ENCODE results near the gene IKZF1. TPM values are rescaled to one million over a fixed set of nuclear protein-coding genes. Genes with fewer than 3 reads are reported as not detected.

Gene IKZF1
- total RNA-seq, 1 donor from 2014 or later, result under 0.01 TPM

GRCh38 chr7:50353894-50354595 lies 49.5 kb downstream of the IKZF1 start:
- DNase-seq (ENCODE audit: low read depth, low spot score), result no peak

GRCh38 chr7:50355817-50356178 lies 51.3 kb downstream of the IKZF1 start:
- DNase-seq (ENCODE audit: low read depth, low spot score), result no peak

- DNase-seq (ENCODE audit: low read depth, low spot score), result no peak
Observed at GRCh38 chr7:50356212-50356944, 51.9 kb downstream of the IKZF1 start.

GRCh38 chr7:50356945-50357268 lies 52.4 kb downstream of the IKZF1 start:
- DNase-seq (ENCODE audit: low read depth, low spot score), result no peak

- DNase-seq (ENCODE audit: low read depth, low spot score), result no peak
Observed at GRCh38 chr7:50357426-50357825, 52.9 kb downstream of the IKZF1 start.

GRCh38 chr7:50358041-50358705 lies 53.7 kb downstream of the IKZF1 start:
- DNase-seq (ENCODE audit: low read depth, low spot score), result no peak

GRCh38 chr7:50358779-50359178 lies 54.3 kb downstream of the IKZF1 start:
- DNase-seq (ENCODE audit: low read depth, low spot score), result no peak

GRCh38 chr7:50359258-50359994 lies 54.9 kb downstream of the IKZF1 start:
- no peak for DNase-seq (ENCODE audit: low read depth, low spot score)

- DNase-seq (ENCODE audit: low read depth, low spot score), result no peak
Observed at GRCh38 chr7:50359995-50360925, 55.7 kb downstream of the IKZF1 start.

- no peak for DNase-seq (ENCODE audit: low read depth, low spot score)
Observed at GRCh38 chr7:50362142-50362541, 57.6 kb downstream of the IKZF1 start.

- DNase-seq (ENCODE audit: low read depth, low spot score), result no peak
Observed at GRCh38 chr7:50362712-50363282, 58.3 kb downstream of the IKZF1 start.

GRCh38 chr7:50363327-50364060 lies 59.0 kb downstream of the IKZF1 start:
- no peak for DNase-seq (ENCODE audit: low read depth, low spot score)

GRCh38 chr7:50364645-50365044 lies 60.1 kb downstream of the IKZF1 start:
- no peak for DNase-seq (ENCODE audit: low read depth, low spot score)

- DNase-seq (ENCODE audit: low read depth, low spot score), result no peak
Observed at GRCh38 chr7:50366311-50366710, 61.8 kb downstream of the IKZF1 start.

- DNase-seq (ENCODE audit: low read depth, low spot score), result no peak
Observed at GRCh38 chr7:50367100-50367499, 62.6 kb downstream of the IKZF1 start.

GRCh38 chr7:50367570-50367969 lies 63.1 kb downstream of the IKZF1 start:
- DNase-seq (ENCODE audit: low read depth, low spot score), result no peak

GRCh38 chr7:50368366-50368765 lies 63.9 kb downstream of the IKZF1 start:
- DNase-seq (ENCODE audit: low read depth, low spot score), result no peak

- DNase-seq (ENCODE audit: low read depth, low spot score), result no peak
Observed at GRCh38 chr7:50369143-50370026, 64.9 kb downstream of the IKZF1 start.

- no peak for DNase-seq (ENCODE audit: low read depth, low spot score)
Observed at GRCh38 chr7:50370884-50371283, 66.4 kb downstream of the IKZF1 start.

Measured in pulmonary artery endothelial cell (primary cell).